Adipocyte (in vitro differentiated cells): Measurements from ENCODE around the gene SPRN.
"Not testable (repeated sequence)": the region's sequence is repeated elsewhere in the genome, so short reads cannot be mapped to it uniquely, and the experiment has no call there.

ENCODE experiments used
- DNase-seq: peaks from one replicate; pipeline ENCODE4 v3.0.0-alpha.2; 2015; ENCODE audit warnings: low read depth
- H3K27me3 ChIP-seq: replicated peaks from 2 replicates; pipeline ENCODE4 v1.7.0; 2013; ENCODE audit warnings: mild to moderate bottlenecking, low read length, moderate library complexity; ENCODE audit not compliant: control insufficient read depth, insufficient read depth
- H3K36me3 ChIP-seq: 2 replicates; pipeline ENCODE4 v1.7.0; 2013; ENCODE audit warnings: low read length, mild to moderate bottlenecking, moderate library complexity; ENCODE audit not compliant: control insufficient read depth, insufficient read depth, severe bottlenecking
- H3K4me1 ChIP-seq: 2 replicates; pipeline ENCODE4 v1.7.0; 2013; ENCODE audit warnings: mild to moderate bottlenecking, low read length, moderate library complexity; ENCODE audit not compliant: control insufficient read depth, insufficient read depth
- H3K4me3 ChIP-seq: 2 replicates; pipeline ENCODE4 v1.7.0; 2013; ENCODE audit warnings: mild to moderate bottlenecking, low read length, moderate library complexity
- H3K9ac ChIP-seq: 2 replicates; pipeline ENCODE4 v1.7.0; 2013; ENCODE audit warnings: mild to moderate bottlenecking, low read length, moderate library complexity
- H3K9me3 ChIP-seq: 2 replicates; pipeline ENCODE4 v1.7.0; 2013; ENCODE audit warnings: mild to moderate bottlenecking, low read length, moderate library complexity; ENCODE audit not compliant: control insufficient read depth

The SPRN gene

DNA sequence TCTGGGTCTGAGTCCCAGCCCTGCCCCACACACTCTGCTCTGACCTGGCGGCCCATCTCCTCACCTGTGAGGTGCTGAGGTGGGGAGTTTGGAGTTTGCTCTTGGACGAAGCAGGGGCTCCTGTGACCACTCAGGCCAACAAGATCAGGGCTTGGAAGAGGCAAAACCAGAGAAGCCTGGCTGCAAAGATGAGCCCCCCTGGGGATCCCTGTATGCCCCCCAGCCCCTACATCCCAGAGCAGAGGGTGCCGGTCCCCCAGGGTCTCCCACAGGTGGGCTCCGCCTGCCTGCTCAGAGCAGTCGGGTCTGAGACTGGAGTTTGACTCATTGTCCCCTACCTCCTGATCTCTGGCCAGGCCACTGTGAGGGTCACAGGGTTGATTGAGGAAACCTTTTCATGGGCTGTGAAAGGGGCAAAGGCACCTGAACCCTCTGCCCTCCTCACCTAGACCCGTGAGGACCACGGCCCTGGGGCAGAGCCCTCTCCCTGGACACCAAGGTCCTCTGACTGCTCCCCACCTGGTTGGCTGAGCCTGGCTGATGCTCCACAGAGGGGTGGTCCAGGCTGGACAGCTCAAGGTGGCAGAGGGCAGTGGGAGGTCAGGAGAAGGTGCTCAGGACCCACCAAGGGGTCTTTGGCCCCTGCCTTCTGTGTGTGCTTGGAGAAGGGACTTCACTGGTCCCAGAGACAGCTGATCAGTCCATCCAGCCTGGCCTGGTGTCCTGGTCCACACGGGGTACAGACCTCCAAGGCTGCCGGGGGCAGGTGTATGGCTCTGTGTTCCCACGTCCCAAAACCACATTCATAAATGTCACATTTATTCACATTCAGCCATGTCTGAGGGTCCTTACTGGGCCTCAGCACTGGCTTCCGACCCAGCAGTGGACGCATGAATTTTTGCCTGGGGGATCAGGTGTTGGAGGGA is 20.2 kb upstream of the SPRN start:
- Histone ChIP-seq H3K4me1 (no peaks in the 10 kb centered on the region), H3K9ac (no peak overlapping the region), H3K4me3 (no peak overlapping the region), H3K27me3 (no peaks in the 10 kb centered on the region), H3K9me3 (peaks cover 30% of the 10 kb centered on the region), H3K36me3 (no peaks in the 10 kb centered on the region)
- no peak for DNase-seq

DNA sequence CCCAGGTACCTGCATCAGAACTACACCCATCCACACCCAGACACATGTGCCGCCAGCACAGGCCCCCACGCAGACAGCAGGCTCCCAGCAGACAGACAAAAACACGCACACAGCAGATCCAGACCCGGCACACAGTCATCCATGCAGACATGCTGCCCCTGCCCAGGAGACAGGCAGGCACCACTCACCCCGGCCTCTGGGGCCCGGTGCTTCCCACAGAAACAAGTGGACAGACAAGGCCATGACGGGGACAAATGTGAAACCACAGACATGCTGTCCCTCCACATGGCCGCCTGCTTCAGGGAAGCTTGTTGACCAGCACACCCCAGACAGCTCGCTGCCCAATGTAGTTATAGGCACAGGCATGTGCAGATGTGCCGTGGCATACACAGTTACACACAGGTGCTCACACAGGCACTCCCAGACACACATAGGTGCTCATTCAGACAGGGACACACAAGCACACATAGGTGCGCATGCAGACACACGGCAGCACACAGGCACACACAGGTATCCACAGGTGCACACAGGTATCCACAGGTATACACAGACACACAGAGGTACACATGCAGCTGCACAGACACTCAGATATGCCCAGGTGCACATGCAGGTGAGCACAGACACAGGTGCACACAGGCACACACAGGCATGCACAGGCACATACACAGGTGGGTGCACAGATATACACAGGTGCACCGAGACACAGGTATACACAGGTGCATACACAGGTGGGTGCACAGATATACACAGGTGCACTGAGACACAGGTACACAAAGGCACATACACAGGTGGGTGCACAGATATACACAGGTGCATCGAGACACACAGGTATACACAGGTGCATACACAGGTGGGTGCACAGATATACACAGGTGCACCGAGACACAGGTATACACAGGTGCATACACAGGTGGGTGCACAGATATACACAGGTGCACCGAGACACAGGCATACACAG is 18.8 kb upstream of the SPRN start:
- Histone ChIP-seq H3K4me1 (no peaks in the 10 kb centered on the region), H3K4me3 (no peak overlapping the region), H3K9me3 (peaks cover 18% of the 10 kb centered on the region), H3K36me3 (no peaks in the 10 kb centered on the region), H3K27me3 (no peaks in the 10 kb centered on the region), H3K9ac (no peak overlapping the region)
- DNase-seq: no peak

GRCh38 chr10:133442191-133442966 is 18.0 kb upstream of the SPRN start:
- H3K36me3 ChIP-seq: no peaks in the 10 kb centered on the region
- peaks cover 9% of the 10 kb centered on the region for H3K9me3 ChIP-seq
- H3K4me1 ChIP-seq: no peaks in the 10 kb centered on the region
- H3K4me3 ChIP-seq: no peak overlapping the region
- no peak for DNase-seq
- no peak overlapping the region for H3K9ac ChIP-seq
- no peaks in the 10 kb centered on the region for H3K27me3 ChIP-seq

- DNase-seq: no peak
- Histone ChIP-seq H3K4me3 (no peak overlapping the region), H3K9me3 (peaks cover 3% of the 10 kb centered on the region), H3K9ac (no peak overlapping the region), H3K27me3 (no peaks in the 10 kb centered on the region), H3K4me1 (no peaks in the 10 kb centered on the region), H3K36me3 (no peaks in the 10 kb centered on the region)
Observed at GRCh38 chr10:133441780-133442179, 17.4 kb upstream of the SPRN start.

GRCh38 chr10:133441356-133441755 is 16.9 kb upstream of the SPRN start:
- not testable (repeated sequence) for H3K9ac ChIP-seq, DNase-seq, H3K4me3 ChIP-seq, H3K9me3 ChIP-seq, H3K27me3 ChIP-seq, H3K36me3 ChIP-seq, H3K4me1 ChIP-seq

DNA sequence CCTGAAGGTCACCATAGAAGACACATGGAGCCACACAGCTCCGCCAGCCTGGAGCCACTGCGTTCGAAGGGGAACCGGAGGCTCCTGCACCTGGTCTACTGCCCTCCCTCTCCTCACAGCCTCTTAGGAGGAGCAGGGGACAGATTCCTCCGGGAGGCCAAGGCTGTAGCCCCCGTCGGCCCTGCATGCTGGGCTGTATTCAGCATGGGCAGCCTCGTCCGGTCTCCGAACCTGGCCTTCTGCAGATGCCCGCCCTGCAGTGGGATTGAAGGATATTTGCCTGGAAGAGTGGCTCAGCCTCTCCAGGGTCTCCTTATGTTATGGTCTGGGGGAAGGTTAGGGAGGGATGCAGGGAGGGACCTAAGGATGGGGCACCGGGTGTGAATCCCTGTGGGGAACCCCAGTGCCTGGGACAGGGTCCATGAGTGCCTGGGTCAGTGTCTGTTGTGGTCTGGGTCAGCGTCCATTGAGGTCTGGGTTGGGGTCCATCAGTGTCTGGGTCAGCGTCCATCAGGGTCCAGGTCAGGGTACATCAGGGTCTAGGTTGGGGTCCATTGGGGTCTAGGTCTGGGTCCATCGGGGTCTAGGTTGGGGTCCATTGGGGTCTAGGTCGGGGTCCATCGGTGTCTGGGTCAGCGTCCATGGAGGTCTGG is 16.3 kb upstream of the SPRN start:
- H3K4me1 ChIP-seq: no peaks in the 10 kb centered on the region
- no peak overlapping the region for H3K9ac ChIP-seq
- H3K36me3 ChIP-seq: no peaks in the 10 kb centered on the region
- H3K9me3 ChIP-seq: no peaks in the 10 kb centered on the region
- no peak overlapping the region for H3K4me3 ChIP-seq
- DNase-seq: no peak
- no peaks in the 10 kb centered on the region for H3K27me3 ChIP-seq

DNA sequence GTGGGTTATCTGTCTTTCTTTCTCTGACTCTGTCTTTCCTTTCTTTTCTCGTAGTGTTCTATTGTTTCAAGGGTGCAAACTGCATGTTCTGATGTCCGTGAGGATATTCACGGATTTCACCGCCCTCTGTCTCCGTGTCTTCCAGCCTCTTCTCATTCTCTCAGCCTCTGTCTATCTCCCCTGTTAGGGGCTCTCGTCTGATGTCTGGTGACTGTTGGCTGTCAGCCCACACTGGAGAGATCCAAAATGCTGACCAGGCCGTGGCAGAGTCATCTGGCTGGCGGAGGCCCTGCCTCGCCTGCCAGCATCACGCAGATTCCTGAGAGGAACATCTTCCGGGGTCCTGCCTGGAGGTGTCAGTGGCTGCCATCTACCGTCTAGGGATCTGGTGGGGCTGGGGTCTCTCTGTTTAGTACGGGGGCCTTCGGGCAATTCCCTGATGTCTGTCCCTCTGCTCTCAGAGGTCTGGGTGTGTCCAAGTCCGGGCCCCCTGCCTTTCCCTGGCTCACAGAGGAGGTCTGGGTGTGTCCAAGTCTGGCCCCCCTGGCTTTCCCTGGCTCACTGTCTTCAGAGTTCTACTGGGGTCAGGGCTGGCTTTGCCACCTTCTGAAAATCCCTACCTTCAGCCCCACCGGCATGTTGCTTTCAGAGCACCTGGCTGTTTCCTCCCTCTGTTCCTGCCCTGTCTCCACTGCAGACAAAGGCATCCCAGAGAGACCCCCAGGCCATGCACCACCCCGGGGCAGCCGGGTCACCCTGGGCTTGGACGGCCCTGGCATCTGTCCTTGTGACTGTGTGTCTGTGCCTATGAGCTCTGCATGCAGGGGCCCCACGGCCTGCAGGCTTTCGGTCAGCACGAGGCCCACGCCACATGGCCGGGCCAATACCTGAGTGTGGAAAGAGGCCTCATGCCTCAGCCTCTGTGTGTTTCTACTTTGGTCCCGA is 15.4 kb upstream of the SPRN start:
- Histone ChIP-seq H3K9ac (no peak overlapping the region), H3K9me3 (no peaks in the 10 kb centered on the region), H3K27me3 (no peaks in the 10 kb centered on the region), H3K4me1 (no peaks in the 10 kb centered on the region), H3K36me3 (no peaks in the 10 kb centered on the region), H3K4me3 (no peak overlapping the region)
- no peak for DNase-seq

DNA sequence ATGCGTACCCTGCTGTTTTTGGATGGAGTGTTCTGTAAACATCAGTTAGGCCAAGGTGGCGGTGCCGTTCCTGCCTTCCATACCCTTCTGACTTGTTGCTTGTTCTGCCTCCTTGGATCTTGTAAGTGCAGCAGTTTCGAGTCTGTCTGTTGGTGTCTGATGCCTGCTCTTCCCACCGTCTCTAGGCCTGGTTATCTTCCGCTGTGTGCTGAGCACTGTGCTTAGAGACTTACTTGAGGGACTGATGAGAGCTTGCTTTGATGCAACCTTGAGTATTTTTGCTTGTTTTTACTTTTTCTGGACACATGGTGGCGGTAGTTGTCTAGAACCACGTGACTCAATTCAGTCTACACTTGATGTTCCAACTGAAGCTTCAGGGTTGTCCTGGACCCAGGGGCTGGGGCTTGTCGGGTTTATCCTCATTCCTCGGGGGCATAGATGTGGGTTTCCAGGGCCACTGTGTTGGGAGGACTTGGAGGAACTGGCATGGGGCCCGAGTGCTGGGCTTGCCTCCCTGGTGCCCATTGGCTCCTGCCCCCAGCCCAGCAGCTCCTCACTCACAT is 14.4 kb upstream of the SPRN start:
- no peaks in the 10 kb centered on the region for H3K36me3 ChIP-seq
- no peaks in the 10 kb centered on the region for H3K4me1 ChIP-seq
- H3K9ac ChIP-seq: no peak overlapping the region
- DNase-seq: peak; percentile 37
- no peaks in the 10 kb centered on the region for H3K9me3 ChIP-seq
- H3K4me3 ChIP-seq: no peak overlapping the region
- no peaks in the 10 kb centered on the region for H3K27me3 ChIP-seq

DNA sequence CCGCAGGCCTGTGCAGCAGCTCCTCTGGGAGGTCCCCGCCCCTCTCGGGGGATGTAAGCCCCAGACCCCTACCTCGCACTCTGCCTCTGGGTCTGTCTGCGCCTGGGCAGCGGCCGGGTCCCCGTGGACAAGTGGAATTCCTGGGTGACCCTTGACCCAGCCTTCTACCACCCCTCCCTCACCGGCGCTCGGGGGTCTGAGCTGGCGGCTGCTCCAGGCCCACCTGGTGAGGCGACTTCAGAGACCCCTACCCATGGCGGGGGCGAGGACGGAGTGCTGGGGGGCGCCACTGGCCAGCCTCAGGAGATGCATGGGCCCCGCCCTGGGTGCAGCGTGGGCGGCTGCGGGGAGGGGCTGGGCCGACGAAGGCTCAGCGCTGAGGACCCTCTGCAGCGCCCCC is 8.4 kb upstream of the SPRN start:
- H3K9ac ChIP-seq: not testable (repeated sequence)

More for the DNA sequence above, 8.4 kb upstream of the SPRN start:
- H3K36me3 ChIP-seq, H3K27me3 ChIP-seq, DNase-seq, H3K9me3 ChIP-seq, H3K4me1 ChIP-seq, H3K4me3 ChIP-seq: not testable (repeated sequence)
